Measurements from ENCODE around the gene ZRANB3. TPM values are rescaled to one million over a fixed set of nuclear protein-coding genes. Genes with fewer than 3 reads are reported as not detected.

The ZRANB3 gene
- total and polyA plus RNA-seq, 2 donors (not counting 3 experiments of a cell fraction or from before 2014, with no cell fraction given) = 2.2 to 6.0 TPM

GRCh38 chr2:135378591-135378990, 152.4 kb downstream of the ZRANB3 start:
- no peaks in the 10 kb centered on the region for H3K79me2 ChIP-seq (ENCODE audit: control insufficient read depth, insufficient read depth, low read length)
- no peaks in the 10 kb centered on the region for H3K9me3 ChIP-seq (replicated peaks; ENCODE audit: control insufficient read depth, insufficient read depth, low read length)
- no peaks in the 10 kb centered on the region for H3K27me3 ChIP-seq (ENCODE audit: control insufficient read depth in 2 of 2, insufficient read depth in 2 of 2, low read length in 2 of 2)
- H3K4me1 ChIP-seq (ENCODE audit: control insufficient read depth, extremely low read depth, insufficient read depth, low read length) = no peaks in the 10 kb centered on the region
- ChIA-PET CTCF (no interaction called here), POLR2A (no interaction called here)
- intact Hi-C loops (cut with micrococcal nuclease) (no loop called here), dilution Hi-C loops (cut with MboI; ENCODE audit: extremely low pct_ligation_motif_present, low sequenced_read_pairs) (no loop called here)
- no peak for TF ChIP-seq POLR2A (IDR thresholded peaks at IDR 0.05; ENCODE audit: low read depth, low read length)
- TF ChIP-seq CTCF (IDR thresholded peaks at IDR 0.05; ENCODE audit: extremely low read depth in 1 of 2, insufficient read depth in 1 of 2, low read depth in 1 of 2, low read length in 2 of 2) = no peak
- TF ChIP-seq GATA2 (IDR thresholded peaks at IDR 0.05; ENCODE audit: insufficient read depth, insufficient read length, low read depth, low read length) = no peak
- TF ChIP-seq EZH2 (IDR thresholded peaks at IDR 0.05; ENCODE audit: borderline replicate concordance, low read depth, low read length, severe bottlenecking) = no peak
- no peak for TF ChIP-seq JUN (IDR thresholded peaks at IDR 0.05; ENCODE audit: borderline replicate concordance, insufficient read depth, insufficient read length, low read depth)
- TF ChIP-seq MAX (IDR thresholded peaks at IDR 0.05; ENCODE audit: insufficient read depth, insufficient read length) = no peak
- TF ChIP-seq FOS (IDR thresholded peaks at IDR 0.05; ENCODE audit: borderline replicate concordance, insufficient read depth, low read length) = no peak
- no TSS peak for BruUV-seq (replicated peaks)
- H3K27ac ChIP-seq (ENCODE audit: insufficient read depth, low read depth, low read length) = no peak overlapping the region
- no peaks in the 10 kb centered on the region for H3K36me3 ChIP-seq (ENCODE audit: control insufficient read depth in 2 of 2, extremely low read depth in 1 of 2, insufficient read depth in 2 of 2, low read length in 2 of 2)
- no peaks in the 10 kb centered on the region for H4K20me1 ChIP-seq (replicated peaks; ENCODE audit: control insufficient read depth, extremely low read depth, insufficient read depth, low read length)
- H3K4me2 ChIP-seq (ENCODE audit: insufficient read depth, low read length) = no peak overlapping the region
- DNase-seq (ENCODE audit: low read depth, low spot score) (no peak), FAIRE-seq (no peak)
- H2AFZ ChIP-seq (ENCODE audit: low read depth, low read length) = no peak overlapping the region
- no peaks in the 10 kb centered on the region for H3K9me1 ChIP-seq (replicated peaks; ENCODE audit: control insufficient read depth, extremely low read depth, insufficient read depth, low read length)
- no peak overlapping the region for H3K9ac ChIP-seq (replicated peaks; ENCODE audit: extremely low read depth, insufficient read depth, low read length)
- H3K4me3 ChIP-seq (replicated peaks in 1 of 3; ENCODE audit: insufficient read depth in 1 of 3, low read depth in 1 of 3, low read length in 3 of 3) = no peak overlapping the region

Measured in endothelial cell of umbilical vein (primary cell).